Endothelial cell of umbilical vein (primary cell): Measurements from ENCODE around the gene KIAA2012. TPM values are rescaled to one million over a fixed set of nuclear protein-coding genes. Genes with fewer than 3 reads are reported as not detected.

ENCODE experiments used
- BruUV-seq: library from RNA; stranded (reverse); fragments of 400-500 nt; replicated peaks from 2 replicates; lab custom pipeline; 2021; lab: Mats Ljungman, UMichigan
- CTCF ChIA-PET: fragments of 300-600, 350-600 bp; sonication (Branson Sonifier 250); formaldehyde crosslinking; loops from one replicate; lab custom pipeline; 2021; ENCODE audit warnings: antibody characterized with exemption, inconsistent platforms; lab: Charles Lee
- POLR2A ChIA-PET: fragments of 300-600, 350-600 bp; sonication (Branson Sonifier 250); formaldehyde crosslinking; loops from one replicate; lab custom pipeline; 2021; ENCODE audit warnings: antibody characterized with exemption, inconsistent platforms; lab: Charles Lee
- DNase-seq: peaks from one replicate; pipeline ENCODE4 v3.0.0-alpha.2; 2011; ENCODE audit warnings: low read depth, low spot score
- FAIRE-seq: peaks from 2 replicates; lab custom pipeline; 2011; peaks lifted over from hg19 to GRCh38; lab: Jason Lieb, UNC
- H2AFZ ChIP-seq: 2 replicates; pipeline ENCODE4 v1.6.0; 2012; ENCODE audit warnings: low read depth, low read length, control low read depth, inconsistent platforms
- H3K27ac ChIP-seq: 2 replicates; pipeline ENCODE4 v1.5.1; 2011; ENCODE audit warnings: low read depth, mild to moderate bottlenecking, control low read depth, low read length, moderate library complexity; ENCODE audit not compliant: insufficient read depth
- H3K27me3 ChIP-seq, 2 experiments: 2 replicates each; pipeline versions ENCODE4 v1.6.0 to v1.6.1; 2011; ENCODE audit warnings: low read length in 2 of 2, mixed read lengths in 1 of 2; ENCODE audit not compliant: control insufficient read depth in 2 of 2, insufficient read depth in 2 of 2
- H3K36me3 ChIP-seq, 2 experiments: 2 replicates in 1 of 2; 3 replicates in 1 of 2; pipeline ENCODE4 v1.5.1; 2011; ENCODE audit warnings: low read length in 2 of 2, mild to moderate bottlenecking in 1 of 2, moderate library complexity in 1 of 2; ENCODE audit not compliant: control insufficient read depth in 2 of 2, insufficient read depth in 2 of 2; ENCODE audit errors: extremely low read depth in 1 of 2
- H3K4me1 ChIP-seq: 3 replicates; pipeline ENCODE4 v1.5.1; 2011; ENCODE audit warnings: mild to moderate bottlenecking, low read length; ENCODE audit not compliant: control insufficient read depth, insufficient read depth; ENCODE audit errors: extremely low read depth
- H3K4me2 ChIP-seq: 2 replicates; pipeline ENCODE4 v1.6.1; 2011; ENCODE audit warnings: low read length, control low read depth, mixed read lengths; ENCODE audit not compliant: insufficient read depth
- H3K4me3 ChIP-seq, 3 experiments: fragments of 200-600 bp in 1 of 3; sonication (generic), shearing (Covaris generic) in 1 of 3; replicated peaks in 1 of 3; 2 replicates each; pipeline ENCODE4 v1.5.1; 2011 to 2016; ENCODE audit warnings: control low read depth in 3 of 3, low read length in 3 of 3, mild to moderate bottlenecking in 2 of 3, inconsistent platforms in 1 of 3, low read depth in 1 of 3, moderate library complexity in 1 of 3; ENCODE audit not compliant: insufficient read depth in 1 of 3
- H3K79me2 ChIP-seq: 2 replicates; pipeline ENCODE4 v1.6.0; 2012; ENCODE audit warnings: low read length, inconsistent platforms; ENCODE audit not compliant: control insufficient read depth, insufficient read depth
- H3K9ac ChIP-seq: replicated peaks from 2 replicates; pipeline ENCODE3; 2011; ENCODE audit warnings: low read length, control low read depth; ENCODE audit not compliant: insufficient read depth; ENCODE audit errors: extremely low read depth
- H3K9me1 ChIP-seq: replicated peaks from 3 replicates; pipeline ENCODE4 v1.6.0; 2011; ENCODE audit warnings: mild to moderate bottlenecking, low read length; ENCODE audit not compliant: control insufficient read depth, insufficient read depth; ENCODE audit errors: extremely low read depth
- H3K9me3 ChIP-seq: replicated peaks from 2 replicates; pipeline ENCODE4 v1.5.1; 2012; ENCODE audit warnings: low read length, inconsistent platforms; ENCODE audit not compliant: control insufficient read depth, insufficient read depth
- H4K20me1 ChIP-seq: replicated peaks from 2 replicates; pipeline ENCODE3; 2011; ENCODE audit warnings: mild to moderate bottlenecking, low read length; ENCODE audit not compliant: control insufficient read depth, insufficient read depth; ENCODE audit errors: extremely low read depth
- EZH2 ChIP-seq: IDR thresholded peaks from 2 replicates; pipeline ENCODE4 v1.6.1; 2012; ENCODE audit warnings: borderline replicate concordance, low read depth, mild to moderate bottlenecking, moderate library complexity, low read length, inconsistent platforms; ENCODE audit not compliant: severe bottlenecking
- GATA2 ChIP-seq: IDR thresholded peaks from 2 replicates; pipeline ENCODE4 v1.7.0; 2011; ENCODE audit warnings: low read depth, mild to moderate bottlenecking, moderate library complexity, mixed read lengths, low read length; ENCODE audit not compliant: insufficient read length, insufficient read depth
- MYC ChIP-seq: IDR thresholded peaks from one replicate; pipeline ENCODE4 v1.6.1; 2011; ENCODE audit warnings: mild to moderate bottlenecking, low read depth, low read length
- POLR2AphosphoS5 ChIP-seq: IDR thresholded peaks from 2 replicates; pipeline ENCODE4 v1.6.1; 2012; ENCODE audit warnings: low read depth, mild to moderate bottlenecking, control low read depth, low read length, moderate library complexity; ENCODE audit not compliant: insufficient read depth
- dilution Hi-C: fragments of 300-500 bp; cut with MboI; formaldehyde crosslinking; loops from one replicate; pipeline ENCODE4 v1.15.0; 2019; ENCODE audit warnings: low sequenced_read_pairs; ENCODE audit not compliant: extremely low pct_ligation_motif_present
- intact Hi-C: fragments of 100-400 bp; cut with micrococcal nuclease; formaldehyde crosslinking; loops from one replicate; pipeline ENCODE4 v1.10.0; 2022
- polyA plus RNA-seq, 4 experiments: library from polyadenylated mRNA; depleted of rRNA in 3 of 4; stranded (reverse) in 3 of 4; unstranded in 1 of 4; fragments of >200 nt; gene quantifications; 2 replicates each; pipeline versions ENCODE4 v1.2.1 to v1.2.3, GENCODE V29; 2011 to 2012; ENCODE audit warnings: missing spikeins in 1 of 4
- total RNA-seq: library from RNA; stranded (reverse); gene quantifications from 2 replicates; pipeline ENCODE4 v1.2.3, GENCODE V29; 2021
- TF ChIP-seq, protein P1 (sequence below): IDR thresholded peaks from 2 replicates; pipeline ENCODE4 v1.6.1; 2011; ENCODE audit not compliant: insufficient read depth, insufficient read length
- TF ChIP-seq, protein P2 (sequence below), 2 donors: IDR thresholded peaks; 1 replicate in 1 of 2; 2 replicates in 1 of 2; pipeline ENCODE4 v1.5.1; 2011; ENCODE audit warnings: low read length in 2 of 2, mild to moderate bottlenecking in 2 of 2, moderate library complexity in 2 of 2, control low read depth in 1 of 2, inconsistent platforms in 1 of 2, low read depth in 1 of 2; ENCODE audit not compliant: insufficient read depth in 1 of 2; ENCODE audit errors: extremely low read depth in 1 of 2

Gene KIAA2012
- total and polyA plus RNA-seq, 2 donors (not counting 3 experiments of a cell fraction or from before 2014, with no cell fraction given): not detected

DNA sequence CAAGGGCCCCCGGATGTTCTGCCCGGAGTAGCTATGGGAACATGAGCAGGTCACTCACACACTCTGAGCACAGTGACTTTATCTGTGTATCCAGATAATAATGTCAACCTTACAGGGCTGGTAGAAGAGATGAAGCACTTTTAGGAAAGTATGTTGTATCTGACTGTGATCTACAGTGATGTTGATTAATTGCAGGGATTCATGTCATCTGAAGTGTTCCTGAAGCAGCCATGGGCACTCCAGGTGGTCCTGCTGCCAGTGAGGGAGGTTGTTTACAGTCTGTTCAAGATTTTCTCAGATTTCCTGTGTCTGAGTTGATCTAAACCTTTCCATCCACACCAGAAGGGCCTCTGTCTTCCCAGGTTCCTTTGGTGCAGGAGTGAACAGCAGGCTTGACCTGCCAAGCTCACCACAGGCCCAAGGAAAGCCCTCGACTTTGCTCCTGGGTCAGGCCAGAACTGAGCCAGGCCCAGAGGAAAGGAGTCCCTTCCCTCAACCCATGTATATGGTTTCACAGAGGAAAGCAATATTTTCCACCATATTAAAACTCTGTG lies 28.0 kb downstream of the KIAA2012 start:
- Histone ChIP-seq H4K20me1 (no peaks in the 10 kb centered on the region), H3K9ac (no peak overlapping the region), H3K27ac (no peak overlapping the region), H3K79me2 (no peaks in the 10 kb centered on the region), H3K9me1 (no peaks in the 10 kb centered on the region), H3K4me3 (no peak overlapping the region), H2AFZ (no peak overlapping the region), H3K36me3 (no peaks in the 10 kb centered on the region), H3K4me2 (no peak overlapping the region), H3K4me1 (no peaks in the 10 kb centered on the region), H3K27me3 (peaks cover 13 to 30% of the 10 kb centered on the region in 2 experiments), H3K9me3 (no peaks in the 10 kb centered on the region)
- TF ChIP-seq GATA2 (no peak), EZH2 (no peak), POLR2AphosphoS5 (no peak), MYC (no peak)
- TF ChIP-seq, protein P1, sequence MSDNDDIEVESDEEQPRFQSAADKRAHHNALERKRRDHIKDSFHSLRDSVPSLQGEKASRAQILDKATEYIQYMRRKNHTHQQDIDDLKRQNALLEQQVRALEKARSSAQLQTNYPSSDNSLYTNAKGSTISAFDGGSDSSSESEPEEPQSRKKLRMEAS: no peak
- TF ChIP-seq, protein P2, sequence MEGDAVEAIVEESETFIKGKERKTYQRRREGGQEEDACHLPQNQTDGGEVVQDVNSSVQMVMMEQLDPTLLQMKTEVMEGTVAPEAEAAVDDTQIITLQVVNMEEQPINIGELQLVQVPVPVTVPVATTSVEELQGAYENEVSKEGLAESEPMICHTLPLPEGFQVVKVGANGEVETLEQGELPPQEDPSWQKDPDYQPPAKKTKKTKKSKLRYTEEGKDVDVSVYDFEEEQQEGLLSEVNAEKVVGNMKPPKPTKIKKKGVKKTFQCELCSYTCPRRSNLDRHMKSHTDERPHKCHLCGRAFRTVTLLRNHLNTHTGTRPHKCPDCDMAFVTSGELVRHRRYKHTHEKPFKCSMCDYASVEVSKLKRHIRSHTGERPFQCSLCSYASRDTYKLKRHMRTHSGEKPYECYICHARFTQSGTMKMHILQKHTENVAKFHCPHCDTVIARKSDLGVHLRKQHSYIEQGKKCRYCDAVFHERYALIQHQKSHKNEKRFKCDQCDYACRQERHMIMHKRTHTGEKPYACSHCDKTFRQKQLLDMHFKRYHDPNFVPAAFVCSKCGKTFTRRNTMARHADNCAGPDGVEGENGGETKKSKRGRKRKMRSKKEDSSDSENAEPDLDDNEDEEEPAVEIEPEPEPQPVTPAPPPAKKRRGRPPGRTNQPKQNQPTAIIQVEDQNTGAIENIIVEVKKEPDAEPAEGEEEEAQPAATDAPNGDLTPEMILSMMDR (IDR thresholded peaks at IDR 0.05; ENCODE audit: extremely low read depth in 1 of 2, insufficient read depth in 1 of 2, low read depth in 1 of 2, low read length in 2 of 2): no peak
- no peak for FAIRE-seq
- ChIA-PET POLR2A (no interaction called here), CTCF (interaction anchor here (3.0 kb wide), 1 partner anchor 240 kb away, joined by 11 read pairs; no protein-coding TSS in a partner anchor)
- BruUV-seq: no TSS peak
- intact Hi-C loops: no loop called here
- DNase-seq: no peak
- dilution Hi-C loops: no loop called here
